Suprapubic skin (tissue), 4 donors: ENCODE results near the gene MFNG.

Experiments used
- POLR2A ChIP-seq, 2 donors: fragments of 450-650 bp; IDR thresholded peaks; one replicate each; pipeline ENCODE4 v1.6.1; 2017; ENCODE audit warnings: antibody characterized with exemption in 2 of 2, mild to moderate bottlenecking in 2 of 2, moderate library complexity in 2 of 2
- POLR2AphosphoS5 ChIP-seq, 3 donors: sonication (generic); formaldehyde crosslinking; IDR thresholded peaks; one replicate each; pipeline ENCODE4 v1.6.1; 2017; ENCODE audit warnings: antibody characterized with exemption in 3 of 3
- TF ChIP-seq, protein P1 (sequence below), 2 donors: fragments of 200-600 bp in 1 of 2; fragments of 450-650 bp in 1 of 2; sonication (generic) in 1 of 2; IDR thresholded peaks; one replicate each; pipeline ENCODE4 v1.5.1; 2016 to 2019; ENCODE audit warnings: antibody characterized with exemption in 2 of 2, mild to moderate bottlenecking in 1 of 2, moderate library complexity in 1 of 2

DNA sequence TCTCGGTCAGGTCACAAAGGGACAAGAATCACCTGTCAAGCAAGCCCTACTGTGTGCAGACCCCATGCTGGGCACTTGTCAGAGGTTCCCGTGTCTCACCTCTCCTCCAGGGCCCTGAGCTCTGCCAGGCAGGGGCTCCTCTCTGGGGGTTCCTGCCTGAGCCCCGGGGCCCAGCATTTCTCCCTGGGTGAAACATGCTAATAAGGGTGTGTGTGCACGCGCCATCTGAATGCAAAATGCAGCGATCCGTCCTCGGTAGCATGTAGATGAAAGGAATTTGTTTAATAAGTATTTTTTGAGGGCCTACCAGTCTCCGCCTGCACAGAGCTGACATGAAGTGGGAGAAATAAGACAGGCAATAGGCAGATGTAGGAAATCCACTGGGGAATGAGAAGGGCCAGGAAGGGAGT lies 64.7 kb downstream of the MFNG start:
- TF ChIP-seq, protein P1, sequence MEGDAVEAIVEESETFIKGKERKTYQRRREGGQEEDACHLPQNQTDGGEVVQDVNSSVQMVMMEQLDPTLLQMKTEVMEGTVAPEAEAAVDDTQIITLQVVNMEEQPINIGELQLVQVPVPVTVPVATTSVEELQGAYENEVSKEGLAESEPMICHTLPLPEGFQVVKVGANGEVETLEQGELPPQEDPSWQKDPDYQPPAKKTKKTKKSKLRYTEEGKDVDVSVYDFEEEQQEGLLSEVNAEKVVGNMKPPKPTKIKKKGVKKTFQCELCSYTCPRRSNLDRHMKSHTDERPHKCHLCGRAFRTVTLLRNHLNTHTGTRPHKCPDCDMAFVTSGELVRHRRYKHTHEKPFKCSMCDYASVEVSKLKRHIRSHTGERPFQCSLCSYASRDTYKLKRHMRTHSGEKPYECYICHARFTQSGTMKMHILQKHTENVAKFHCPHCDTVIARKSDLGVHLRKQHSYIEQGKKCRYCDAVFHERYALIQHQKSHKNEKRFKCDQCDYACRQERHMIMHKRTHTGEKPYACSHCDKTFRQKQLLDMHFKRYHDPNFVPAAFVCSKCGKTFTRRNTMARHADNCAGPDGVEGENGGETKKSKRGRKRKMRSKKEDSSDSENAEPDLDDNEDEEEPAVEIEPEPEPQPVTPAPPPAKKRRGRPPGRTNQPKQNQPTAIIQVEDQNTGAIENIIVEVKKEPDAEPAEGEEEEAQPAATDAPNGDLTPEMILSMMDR (IDR thresholded peaks at IDR 0.05): no peak
- TF ChIP-seq POLR2AphosphoS5 (IDR thresholded peaks at IDR 0.05): no peak
- no peak for TF ChIP-seq POLR2A (IDR thresholded peaks at IDR 0.05)
